GM21367 (cell line): ENCODE data around the gene LEPR.
"Not testable (repeated sequence)": the region's sequence is repeated elsewhere in the genome, so short reads cannot be mapped to it uniquely, and the experiment has no call there.

Experiments used
- ATAC-seq: cut with Tn5 transposase; IDR thresholded peaks from one replicate; pipeline ENCODE4 v1.9.1; 2021; ENCODE audit not compliant: unreplicated experiment

The LEPR gene, protein sequence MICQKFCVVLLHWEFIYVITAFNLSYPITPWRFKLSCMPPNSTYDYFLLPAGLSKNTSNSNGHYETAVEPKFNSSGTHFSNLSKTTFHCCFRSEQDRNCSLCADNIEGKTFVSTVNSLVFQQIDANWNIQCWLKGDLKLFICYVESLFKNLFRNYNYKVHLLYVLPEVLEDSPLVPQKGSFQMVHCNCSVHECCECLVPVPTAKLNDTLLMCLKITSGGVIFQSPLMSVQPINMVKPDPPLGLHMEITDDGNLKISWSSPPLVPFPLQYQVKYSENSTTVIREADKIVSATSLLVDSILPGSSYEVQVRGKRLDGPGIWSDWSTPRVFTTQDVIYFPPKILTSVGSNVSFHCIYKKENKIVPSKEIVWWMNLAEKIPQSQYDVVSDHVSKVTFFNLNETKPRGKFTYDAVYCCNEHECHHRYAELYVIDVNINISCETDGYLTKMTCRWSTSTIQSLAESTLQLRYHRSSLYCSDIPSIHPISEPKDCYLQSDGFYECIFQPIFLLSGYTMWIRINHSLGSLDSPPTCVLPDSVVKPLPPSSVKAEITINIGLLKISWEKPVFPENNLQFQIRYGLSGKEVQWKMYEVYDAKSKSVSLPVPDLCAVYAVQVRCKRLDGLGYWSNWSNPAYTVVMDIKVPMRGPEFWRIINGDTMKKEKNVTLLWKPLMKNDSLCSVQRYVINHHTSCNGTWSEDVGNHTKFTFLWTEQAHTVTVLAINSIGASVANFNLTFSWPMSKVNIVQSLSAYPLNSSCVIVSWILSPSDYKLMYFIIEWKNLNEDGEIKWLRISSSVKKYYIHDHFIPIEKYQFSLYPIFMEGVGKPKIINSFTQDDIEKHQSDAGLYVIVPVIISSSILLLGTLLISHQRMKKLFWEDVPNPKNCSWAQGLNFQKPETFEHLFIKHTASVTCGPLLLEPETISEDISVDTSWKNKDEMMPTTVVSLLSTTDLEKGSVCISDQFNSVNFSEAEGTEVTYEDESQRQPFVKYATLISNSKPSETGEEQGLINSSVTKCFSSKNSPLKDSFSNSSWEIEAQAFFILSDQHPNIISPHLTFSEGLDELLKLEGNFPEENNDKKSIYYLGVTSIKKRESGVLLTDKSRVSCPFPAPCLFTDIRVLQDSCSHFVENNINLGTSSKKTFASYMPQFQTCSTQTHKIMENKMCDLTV

DNA sequence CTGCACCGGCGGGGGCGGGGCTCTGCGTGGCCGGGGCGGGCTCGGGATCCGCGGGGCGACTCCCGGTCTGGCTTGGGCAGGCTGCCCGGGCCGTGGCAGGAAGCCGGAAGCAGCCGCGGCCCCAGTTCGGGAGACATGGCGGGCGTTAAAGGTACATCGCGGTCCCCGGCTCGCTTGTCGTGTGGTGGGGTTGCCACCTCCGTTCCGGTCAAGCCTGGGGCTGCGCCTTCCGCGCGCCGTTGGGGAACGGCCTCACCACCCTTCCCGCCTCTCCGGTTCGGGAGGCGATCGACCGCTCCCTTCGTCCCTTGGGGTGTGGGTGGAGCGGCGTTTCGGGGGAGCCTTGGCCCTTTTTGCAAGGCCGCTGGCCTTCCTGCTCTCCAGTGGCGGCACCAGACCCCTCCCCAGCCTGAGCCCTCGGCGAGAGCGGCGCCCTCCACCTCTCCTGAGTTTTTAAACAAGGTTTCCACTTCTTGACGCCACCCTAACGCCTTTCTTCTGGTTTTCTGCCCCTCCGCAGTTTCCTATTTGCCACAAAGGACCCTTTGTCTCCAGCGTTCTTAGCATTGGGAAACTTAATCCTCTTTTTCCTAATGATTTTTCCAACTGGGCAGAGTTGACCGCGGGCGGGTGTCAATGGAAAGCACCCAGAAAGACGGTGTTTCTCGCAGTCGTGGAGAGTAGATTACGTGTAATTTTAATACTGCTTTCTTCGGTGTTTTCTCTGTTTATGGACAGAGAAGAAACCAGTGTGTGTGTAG is at the start of gene LEPR, which contains the start of gene LEPROT:
Gene LEPR, plus strand, starts transcription at position 79 of the 761 bp plus-strand sequence. CDS start 144,898 bp downstream, outside the sequence.
Gene LEPROT, plus strand, starts transcription at position 79 of the 761 bp plus-strand sequence. Its CDS starts 57 bp downstream, at position 136.
- ATAC-seq = peak; percentile 49

DNA sequence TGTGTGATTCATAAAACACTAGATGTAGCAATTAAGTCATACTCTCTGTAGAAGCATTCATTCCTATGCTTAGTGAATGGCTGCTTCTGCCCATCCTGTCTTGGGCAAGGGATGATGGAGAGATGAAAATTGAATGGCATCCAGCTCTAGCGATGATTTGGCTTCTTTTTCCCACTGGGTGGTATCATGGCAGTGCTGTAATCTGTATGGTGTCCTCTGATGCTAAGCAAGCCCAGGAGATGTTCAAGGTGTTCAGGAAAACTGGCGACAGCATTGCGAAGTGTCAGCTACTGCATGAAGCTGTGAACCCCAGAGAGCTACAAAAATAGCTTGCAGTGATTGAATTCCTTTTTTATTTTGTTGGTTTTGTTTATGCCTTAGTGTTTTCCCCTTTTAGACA is 48.9 kb upstream of the LEPR start:
- ATAC-seq = no peak

DNA sequence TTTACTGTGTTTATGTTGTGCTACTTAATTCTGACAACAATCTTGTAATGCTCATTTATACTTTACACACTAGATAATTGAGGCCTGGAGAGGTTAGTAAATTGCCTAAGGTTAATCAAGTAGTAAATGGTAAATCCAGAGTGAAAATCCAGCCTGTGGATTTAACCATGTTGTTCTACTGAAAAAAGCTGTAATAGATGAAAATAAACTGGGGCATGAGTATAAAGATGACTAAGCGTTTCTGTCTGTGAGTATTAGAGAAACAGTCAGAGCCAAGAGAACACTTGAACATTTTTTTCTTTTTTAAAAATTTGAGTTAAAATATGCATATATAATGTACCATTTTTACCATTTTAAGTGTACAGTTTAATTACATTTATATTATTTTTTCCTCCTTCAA is 47.9 kb upstream of the LEPR start:
- ATAC-seq = no peak

DNA sequence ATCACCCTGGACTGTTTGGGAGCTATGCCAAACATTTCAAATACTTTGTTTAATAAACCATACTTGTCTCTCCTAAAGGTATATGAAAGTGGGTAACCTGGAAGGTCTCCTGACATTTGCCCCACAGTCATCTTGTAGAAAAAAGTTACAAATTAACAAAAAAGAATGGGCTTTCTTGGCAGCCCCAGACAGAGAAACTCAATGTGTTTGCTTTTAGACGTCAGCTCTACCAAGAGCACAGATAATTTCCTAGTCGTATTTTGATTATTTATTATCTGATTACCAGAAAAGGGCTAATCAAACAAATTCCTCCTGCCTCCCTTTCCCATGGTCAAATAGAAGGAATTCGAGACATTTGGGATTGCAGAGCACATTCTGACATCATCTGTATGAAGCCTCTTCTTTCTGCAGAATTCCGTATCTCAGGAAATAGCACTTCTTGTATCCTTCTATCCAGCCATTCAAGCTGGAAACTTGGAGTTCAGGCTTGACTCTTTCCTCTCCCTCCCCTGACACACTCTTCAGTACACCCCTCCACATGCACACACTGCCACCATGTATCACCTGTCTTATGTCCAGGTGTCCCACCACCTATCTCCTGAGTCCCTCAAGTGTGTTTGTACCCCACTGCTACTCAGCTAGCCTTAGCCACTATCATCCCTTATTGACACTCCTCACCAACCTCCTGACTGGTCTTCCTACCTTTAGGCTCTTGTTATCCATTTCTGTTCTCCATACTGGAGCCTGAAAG is 42.8 kb upstream of the LEPR start:
- ATAC-seq = no peak

DNA sequence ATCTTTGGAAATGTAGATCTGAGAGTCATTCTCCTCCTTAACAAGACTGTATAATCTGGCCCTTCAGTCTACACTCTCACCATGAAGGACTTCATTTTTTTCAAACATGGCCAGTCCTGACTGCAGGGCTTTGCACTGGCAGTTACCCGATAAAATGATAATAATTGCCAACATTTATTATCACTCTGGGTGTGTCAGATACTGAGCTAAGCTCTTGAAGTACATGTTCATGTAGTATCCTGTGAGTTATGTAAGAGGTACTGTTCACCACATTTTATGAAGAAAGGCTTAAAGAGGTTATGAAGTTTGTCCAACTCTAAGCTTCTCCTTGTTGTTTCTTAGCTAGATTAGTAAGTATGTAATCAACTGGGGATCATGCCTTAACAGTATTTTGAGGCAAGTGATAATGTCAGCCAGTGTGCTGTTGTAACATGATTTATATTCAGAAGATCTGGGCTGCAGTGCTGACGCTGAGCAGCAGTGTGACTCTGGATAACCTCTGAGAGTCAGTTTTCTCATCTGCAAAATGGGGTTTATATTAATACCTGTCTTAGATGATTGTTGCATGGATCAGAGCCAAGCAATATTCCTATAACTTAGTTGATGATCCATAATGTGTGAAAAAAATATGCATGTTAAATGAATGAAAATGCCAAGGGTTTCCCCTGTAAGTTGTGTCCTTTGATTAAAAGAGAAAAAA is 42.1 kb upstream of the LEPR start:
- ATAC-seq = no peak

DNA sequence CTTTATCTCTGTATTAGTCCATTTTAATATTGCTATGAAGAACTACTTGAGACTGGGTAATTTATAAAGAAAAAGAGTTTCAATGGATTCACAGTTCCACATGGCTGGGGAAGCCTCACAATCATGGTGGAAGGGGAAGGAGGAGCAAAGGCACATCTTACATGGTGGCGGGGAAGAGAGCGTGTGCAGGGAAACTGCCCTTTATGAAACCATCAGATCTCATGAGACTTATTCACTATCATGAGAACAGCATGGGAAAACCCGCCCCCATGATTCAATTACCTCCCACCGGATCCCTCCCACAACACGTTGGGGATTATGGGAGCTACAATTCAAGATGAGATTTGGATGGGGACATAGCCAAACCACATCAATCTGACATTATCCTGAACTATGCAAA is 36.0 kb upstream of the LEPR start:
- not testable (repeated sequence) for ATAC-seq

DNA sequence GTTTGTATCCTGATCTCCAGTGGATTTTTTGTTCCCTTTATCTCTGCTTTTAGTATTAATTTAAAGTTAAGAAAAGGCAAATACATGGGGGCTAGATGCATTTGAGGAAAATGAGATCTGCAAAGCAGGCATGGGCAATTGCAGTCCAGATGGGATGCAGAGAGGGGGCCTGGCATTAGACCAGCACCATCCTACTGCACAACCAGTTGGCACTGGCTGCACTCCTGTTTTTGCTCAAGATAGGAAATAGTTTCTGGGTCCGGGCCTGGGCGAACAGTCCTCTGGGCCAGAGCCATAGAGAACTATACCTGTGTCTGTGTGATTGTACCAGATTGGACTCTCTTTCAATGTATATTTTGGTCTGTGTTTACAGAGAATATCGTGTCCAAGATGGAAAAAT is 34.0 kb upstream of the LEPR start:
- ATAC-seq = no peak

DNA sequence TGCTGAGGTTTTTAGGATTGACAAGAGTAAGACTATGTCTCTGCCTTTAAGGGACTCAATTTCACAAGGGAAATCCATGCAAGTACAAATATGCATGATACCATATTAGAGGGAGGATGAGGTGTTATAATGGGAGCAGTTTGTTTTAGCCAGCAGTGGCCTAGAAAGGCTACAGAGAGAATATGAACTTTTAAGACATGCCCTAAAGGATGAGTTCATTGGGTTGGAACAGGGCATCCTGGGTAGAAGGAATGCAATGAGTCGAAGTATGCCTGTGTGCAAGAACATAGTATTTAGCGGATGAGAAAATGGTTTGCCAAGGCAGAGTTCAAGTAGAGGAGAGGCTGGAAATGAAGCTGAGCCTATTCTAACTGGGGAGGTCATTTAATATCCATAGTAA is 32.6 kb upstream of the LEPR start:
- no peak for ATAC-seq

DNA sequence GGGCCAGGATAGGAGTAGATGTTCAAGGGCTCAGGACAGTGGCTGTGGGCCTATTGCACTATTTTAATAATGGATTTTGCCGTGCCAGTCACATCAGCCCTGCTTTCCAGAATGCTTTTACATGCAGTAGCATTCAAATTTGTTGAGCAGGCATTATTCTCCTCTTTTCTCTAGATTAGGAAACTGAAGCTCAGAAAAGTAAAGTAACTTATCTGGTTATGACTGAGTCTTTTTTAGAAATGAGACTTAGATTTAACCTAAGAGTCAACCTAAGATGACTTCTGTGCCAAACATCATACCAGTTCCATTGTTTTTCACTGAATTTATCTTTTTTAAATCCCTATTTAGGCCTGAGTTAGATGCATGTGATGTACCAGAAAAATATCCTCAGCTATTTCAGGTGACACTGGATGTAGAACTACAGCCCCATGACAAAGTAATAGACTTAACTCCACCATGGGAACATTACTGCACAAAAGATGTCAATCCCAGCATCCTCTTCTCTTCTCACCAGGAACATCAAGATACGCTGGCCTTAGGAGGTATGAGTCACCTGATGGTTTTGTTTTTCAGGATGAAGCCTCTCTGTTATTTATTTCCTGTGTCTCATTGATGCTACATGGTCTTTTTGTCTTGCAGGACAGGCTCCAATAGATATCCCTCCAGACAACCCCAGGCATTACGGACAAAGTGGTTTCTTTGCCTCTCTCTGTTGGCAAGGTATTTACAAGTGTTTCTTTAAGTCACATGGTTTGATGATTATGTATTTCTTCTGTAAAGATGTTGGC is 31.4 kb upstream of the LEPR start:
- no peak for ATAC-seq

DNA sequence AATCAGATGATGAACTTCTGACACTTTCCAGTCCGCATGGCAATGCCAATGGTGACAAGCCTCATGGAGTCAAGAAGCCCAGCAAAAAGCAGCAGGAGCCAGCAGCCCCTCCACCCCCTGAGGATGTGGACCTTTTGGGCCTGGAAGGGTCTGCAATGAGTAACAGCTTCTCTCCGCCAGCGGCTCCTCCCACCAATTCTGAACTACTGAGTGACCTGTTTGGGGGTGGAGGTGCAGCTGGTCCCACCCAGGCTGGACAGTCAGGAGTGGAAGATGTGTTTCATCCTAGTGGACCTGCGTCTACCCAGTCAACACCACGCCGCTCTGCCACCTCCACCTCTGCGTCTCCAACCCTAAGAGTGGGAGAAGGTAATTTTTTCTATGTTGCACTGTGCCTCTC is 28.0 kb upstream of the LEPR start:
- no peak for ATAC-seq

DNA sequence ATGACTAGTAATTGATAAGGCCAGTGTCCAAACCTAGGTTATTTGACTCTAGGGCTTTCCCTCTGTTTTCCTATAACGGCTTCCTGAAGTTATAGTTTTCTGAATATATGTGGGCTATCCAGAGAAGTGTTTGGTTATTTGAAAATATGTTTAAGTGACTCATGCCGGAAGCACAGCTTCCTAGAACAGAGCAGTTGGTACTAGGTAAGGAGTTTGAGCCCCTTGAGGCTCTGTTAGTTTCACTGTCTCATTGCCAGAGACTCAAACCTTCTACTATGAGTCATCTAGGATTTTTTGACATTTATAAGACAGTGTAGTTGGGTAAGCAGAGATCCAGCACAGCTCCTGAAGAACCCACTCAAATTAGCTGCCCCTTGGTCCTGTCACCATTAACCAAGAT is 27.1 kb upstream of the LEPR start:
- peak; percentile 96 for ATAC-seq

DNA sequence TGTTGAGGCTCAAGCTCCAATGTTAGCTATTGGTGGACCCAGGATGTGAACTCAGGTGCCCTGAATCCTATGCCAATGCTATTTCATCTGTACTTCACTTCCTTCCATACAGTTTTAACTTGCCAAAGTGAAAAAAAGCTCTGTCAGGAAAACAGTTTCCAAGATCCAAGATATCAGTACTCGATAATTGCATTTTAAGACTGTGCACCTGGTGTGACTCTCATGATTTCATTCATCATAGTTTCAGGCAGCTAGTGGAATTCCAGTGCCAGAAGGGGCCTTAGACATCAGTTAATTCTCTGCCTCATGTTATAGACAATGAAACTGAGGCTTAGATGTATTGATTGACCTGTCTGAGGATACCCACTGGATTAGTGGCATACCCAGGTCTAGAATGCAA is 26.5 kb upstream of the LEPR start:
- ATAC-seq = peak; percentile 10

DNA sequence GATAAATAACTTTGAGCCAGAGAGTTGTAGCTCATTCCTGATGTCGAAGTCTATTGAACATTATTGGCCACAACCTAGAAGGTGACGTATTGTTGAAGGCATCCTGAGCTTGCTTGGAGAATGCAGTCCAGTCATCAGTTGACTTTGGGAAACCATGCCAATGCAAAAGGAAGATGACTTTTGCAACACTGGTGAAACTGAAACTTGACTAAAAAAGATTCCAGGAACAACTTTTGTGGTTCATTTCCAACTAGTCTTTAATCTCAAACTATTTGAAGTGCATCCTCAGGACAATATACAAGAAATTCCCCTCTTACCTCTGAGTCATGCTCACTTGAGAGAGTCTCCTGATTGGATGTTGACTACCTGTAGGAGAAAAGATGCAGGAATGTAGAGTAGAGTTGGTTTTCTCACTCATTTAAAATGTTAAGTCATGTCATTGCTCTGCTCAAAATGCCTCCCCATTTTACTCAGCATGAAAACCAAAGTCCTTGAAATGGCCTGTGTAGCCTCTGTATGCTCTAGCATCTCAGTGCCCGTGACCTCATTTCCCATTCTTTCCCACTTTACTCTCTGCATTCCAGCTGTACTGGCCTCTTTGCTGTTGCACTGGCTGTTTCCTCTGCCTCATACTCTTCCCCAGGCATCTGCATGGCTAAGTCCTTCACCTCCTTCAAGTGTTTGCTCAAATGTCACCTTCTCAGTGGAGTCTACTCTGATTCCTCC is 24.4 kb upstream of the LEPR start:
- ATAC-seq = no peak

DNA sequence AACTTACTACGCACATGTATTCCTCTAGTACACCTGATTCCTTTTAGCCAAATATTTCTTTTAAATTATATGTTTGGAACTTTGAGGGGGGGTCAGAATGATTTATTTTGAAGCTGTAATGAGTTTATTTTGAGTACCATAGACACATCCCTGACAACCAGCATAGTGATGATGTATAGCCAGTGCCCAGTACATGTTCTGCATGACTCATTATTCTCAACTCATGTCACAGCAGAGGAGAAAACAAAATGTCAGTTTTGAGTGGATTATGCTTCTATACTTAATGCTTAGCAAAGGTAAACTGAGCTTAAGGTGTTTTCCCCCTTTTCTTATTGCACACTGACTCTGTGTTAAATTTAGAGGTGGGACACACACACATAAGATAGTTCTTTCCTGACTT is 22.4 kb upstream of the LEPR start:
- ATAC-seq = no peak

DNA sequence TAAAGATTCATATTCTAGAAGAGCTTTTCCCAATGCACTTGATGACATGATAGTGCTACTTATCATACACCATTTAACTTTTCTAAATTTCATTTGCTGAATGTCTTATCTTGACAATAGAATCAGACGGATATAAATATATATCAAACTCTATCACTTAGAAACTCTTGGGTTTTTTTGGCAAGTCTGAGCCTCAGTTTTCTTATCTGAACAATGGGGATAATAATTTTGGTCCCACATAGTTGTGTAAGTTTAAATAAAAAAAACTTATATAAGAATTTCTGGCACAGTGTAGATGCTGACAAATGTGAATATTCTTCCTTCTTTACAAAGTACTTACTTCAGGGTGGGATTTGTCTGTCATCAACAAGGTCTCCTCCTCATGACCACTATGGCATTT is 21.5 kb upstream of the LEPR start:
- ATAC-seq = no peak

DNA sequence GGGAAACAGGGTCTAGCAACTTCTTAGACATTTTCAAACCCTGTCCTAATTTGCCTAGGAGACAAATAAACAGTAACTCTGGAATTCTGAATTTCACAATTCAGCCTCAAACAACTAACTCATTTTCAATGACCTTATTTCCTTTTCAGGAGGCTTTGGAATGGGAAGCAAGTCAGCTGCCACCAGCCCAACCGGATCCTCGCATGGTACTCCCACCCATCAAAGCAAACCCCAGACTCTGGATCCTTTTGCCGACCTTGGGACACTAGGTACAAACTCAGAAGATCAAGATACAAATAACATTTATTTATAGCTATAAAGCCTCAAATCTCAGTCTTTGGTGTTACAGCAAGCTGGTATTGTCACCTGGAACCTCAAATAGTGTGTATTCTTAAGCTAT is 18.9 kb upstream of the LEPR start:
- no peak for ATAC-seq

DNA sequence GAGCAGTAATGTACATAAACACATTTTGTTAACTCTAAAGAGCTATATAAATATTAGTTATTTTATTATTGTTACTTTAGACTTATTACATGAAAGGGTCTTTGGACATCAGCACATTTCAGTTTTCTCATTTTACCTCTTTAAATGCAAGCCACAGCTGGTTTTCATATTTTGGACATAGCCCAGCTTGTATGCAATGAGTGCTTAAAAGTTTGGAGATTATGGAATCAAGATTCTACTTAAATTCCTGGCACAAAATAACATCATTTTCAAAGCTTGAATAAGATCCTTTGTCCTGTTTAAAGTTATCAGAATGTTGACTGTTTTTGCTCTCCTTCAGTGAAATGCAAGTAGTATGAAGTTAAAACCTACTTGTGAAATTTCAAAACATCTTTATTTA is 15.5 kb upstream of the LEPR start:
- no peak for ATAC-seq

DNA sequence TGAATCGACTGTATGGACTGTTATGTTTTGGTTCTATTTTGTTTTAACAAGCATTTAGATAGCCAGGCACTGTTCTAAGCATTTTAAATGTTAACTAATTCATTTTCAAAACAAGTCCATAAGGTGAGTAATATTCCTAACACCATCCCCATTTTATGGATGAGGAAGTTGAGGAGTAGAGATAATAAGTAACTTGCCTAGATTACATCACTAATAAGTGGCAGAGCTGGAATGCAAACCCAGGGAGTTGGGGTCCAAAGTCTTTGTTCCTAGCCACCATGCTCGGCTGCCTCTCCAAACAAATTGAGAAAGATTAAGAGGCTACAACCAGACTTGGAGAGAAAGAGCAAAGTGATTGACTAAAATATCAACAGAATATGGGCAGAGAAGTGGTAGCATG is 12.6 kb upstream of the LEPR start:
- ATAC-seq = no peak
